H9 (cell line): ENCODE measurements around the gene TFF1. TPM values are rescaled to one million over a fixed set of nuclear protein-coding genes. Genes with fewer than 3 reads are reported as not detected.

Experiments
- DNase-seq: peaks from one replicate; pipeline ENCODE4 v3.0.0-alpha.2; 2017
- H2AFZ ChIP-seq: one replicate; pipeline ENCODE4 v1.6.1; 2013; ENCODE audit warnings: mild to moderate bottlenecking, low read length, control low read depth, moderate library complexity
- H2AK5ac ChIP-seq: 2 replicates; pipeline ENCODE4 v1.6.1; 2013; ENCODE audit warnings: low read length, control low read depth, mixed read lengths; ENCODE audit not compliant: insufficient read length
- H2BK120ac ChIP-seq: one replicate; pipeline ENCODE4 v1.6.1; 2013; ENCODE audit warnings: low read depth, mild to moderate bottlenecking, low read length, control low read depth, inconsistent platforms; ENCODE audit not compliant: poor library complexity, severe bottlenecking
- H2BK12ac ChIP-seq: 2 replicates; pipeline ENCODE4 v1.6.1; 2013; ENCODE audit warnings: low read length, control low read depth, mixed read lengths, low read depth; ENCODE audit not compliant: insufficient read length
- H2BK15ac ChIP-seq: 2 replicates; pipeline ENCODE4 v1.6.1; 2013; ENCODE audit warnings: low read depth, low read length, control low read depth
- H2BK20ac ChIP-seq: one replicate; pipeline ENCODE4 v1.6.1; 2013; ENCODE audit warnings: low read depth, mild to moderate bottlenecking, low read length, control low read depth, inconsistent platforms; ENCODE audit not compliant: poor library complexity, severe bottlenecking
- H2BK5ac ChIP-seq: 2 replicates; pipeline ENCODE4 v1.6.1; 2013; ENCODE audit warnings: low read length, control low read depth, mixed read lengths; ENCODE audit not compliant: insufficient read length
- H3K14ac ChIP-seq: 2 replicates; pipeline ENCODE4 v1.6.1; 2013; ENCODE audit warnings: low read length, control low read depth; ENCODE audit not compliant: insufficient read depth
- H3K18ac ChIP-seq: 2 replicates; pipeline ENCODE4 v1.6.1; 2013; ENCODE audit warnings: low read depth, mild to moderate bottlenecking, mixed read lengths, low read length, control low read depth; ENCODE audit not compliant: insufficient read length
- H3K23ac ChIP-seq: 2 replicates; pipeline ENCODE4 v1.6.1; 2013; ENCODE audit warnings: low read length, control low read depth, mixed read lengths, low read depth; ENCODE audit not compliant: insufficient read length
- H3K23me2 ChIP-seq: 2 replicates; pipeline ENCODE4 v1.6.1; 2013; ENCODE audit warnings: low read depth, mild to moderate bottlenecking, mixed read lengths, low read length, control low read depth; ENCODE audit not compliant: insufficient read length, poor library complexity, severe bottlenecking
- H3K27ac ChIP-seq: 2 replicates; pipeline ENCODE4 v1.5.1; 2013; ENCODE audit warnings: low read length, control low read depth, mixed read lengths, low read depth; ENCODE audit not compliant: insufficient read length
- H3K27me3 ChIP-seq: 2 replicates; pipeline ENCODE4 v1.6.1; 2013; ENCODE audit warnings: low read length, control low read depth, inconsistent platforms; ENCODE audit not compliant: insufficient read depth
- H3K4ac ChIP-seq: 2 replicates; pipeline ENCODE4 v1.6.1; 2013; ENCODE audit warnings: low read depth, mild to moderate bottlenecking, control low read depth, inconsistent platforms, low read length, moderate library complexity
- H3K4me1 ChIP-seq: 2 replicates; pipeline ENCODE4 v1.6.1; 2013; ENCODE audit warnings: low read length, control low read depth, inconsistent platforms; ENCODE audit not compliant: insufficient read depth
- H3K4me2 ChIP-seq: 2 replicates; pipeline ENCODE4 v1.6.1; 2013; ENCODE audit warnings: low read length, control low read depth, mixed read lengths; ENCODE audit not compliant: insufficient read length, insufficient read depth
- H3K56ac ChIP-seq: 2 replicates; pipeline ENCODE4 v1.6.1; 2013; ENCODE audit warnings: low read depth, mild to moderate bottlenecking, mixed read lengths, low read length, control low read depth; ENCODE audit not compliant: insufficient read length
- H3K79me1 ChIP-seq: 2 replicates; pipeline ENCODE4 v1.6.1; 2013; ENCODE audit warnings: low read depth, mild to moderate bottlenecking, moderate library complexity, low read length, control low read depth, inconsistent platforms; ENCODE audit not compliant: insufficient read depth, poor library complexity, severe bottlenecking
- H3K79me2 ChIP-seq: 2 replicates; pipeline ENCODE4 v1.6.1; 2013; ENCODE audit warnings: low read length, control low read depth, inconsistent platforms; ENCODE audit not compliant: insufficient read depth
- H3K9ac ChIP-seq: 2 replicates; pipeline ENCODE4 v1.6.1; 2013; ENCODE audit warnings: low read length, control low read depth, mixed read lengths; ENCODE audit not compliant: insufficient read length; ENCODE audit errors: extremely low read depth
- H3K9me3 ChIP-seq: one replicate; pipeline ENCODE4 v1.6.1; 2013; ENCODE audit warnings: low read depth, low read length, inconsistent platforms; ENCODE audit not compliant: control insufficient read depth
- H3T11ph ChIP-seq: one replicate; pipeline ENCODE4 v1.6.1; 2013; ENCODE audit warnings: mild to moderate bottlenecking, low read length, control low read depth, inconsistent platforms
- H4K20me1 ChIP-seq: one replicate; pipeline ENCODE4 v1.6.1; 2013; ENCODE audit not compliant: control insufficient read depth, insufficient read length, insufficient read depth
- H4K5ac ChIP-seq: 2 replicates; pipeline ENCODE4 v1.6.1; 2013; ENCODE audit warnings: low read depth, mild to moderate bottlenecking, mixed read lengths, low read length, control low read depth; ENCODE audit not compliant: insufficient read length
- H4K8ac ChIP-seq: replicated peaks from 2 replicates; pipeline ENCODE4 v1.6.1; 2013; ENCODE audit warnings: low read length, control low read depth, mixed read lengths, low read depth; ENCODE audit not compliant: insufficient read length
- H4K91ac ChIP-seq: 2 replicates; pipeline ENCODE4 v1.6.1; 2013; ENCODE audit warnings: low read depth, mild to moderate bottlenecking, moderate library complexity, mixed read lengths, low read length, control low read depth; ENCODE audit not compliant: insufficient read length
- H3K27ac Mint-ChIP-seq, 3 experiments: 2 replicates in 2 of 3; 3 replicates in 1 of 3; pipeline ENCODE4 v1.8.0; 2020 to 2021; ENCODE audit warnings: mixed read lengths in 3 of 3, mild to moderate bottlenecking in 1 of 3, moderate library complexity in 1 of 3
- H3K27me3 Mint-ChIP-seq: 2 replicates; pipeline ENCODE4 v1.8.0; 2021; ENCODE audit warnings: low read depth, mild to moderate bottlenecking, moderate library complexity, mixed read lengths
- H3K36me3 Mint-ChIP-seq, 3 experiments: 2 replicates in 2 of 3; 3 replicates in 1 of 3; pipeline ENCODE4 v1.8.0; 2020 to 2021; ENCODE audit warnings: low read depth in 3 of 3, mixed read lengths in 3 of 3; ENCODE audit not compliant: insufficient read depth in 1 of 3
- H3K4me1 Mint-ChIP-seq, 2 experiments: 2 replicates each; pipeline ENCODE4 v1.8.0; 2020; ENCODE audit warnings: mixed read lengths in 2 of 2
- H3K4me3 Mint-ChIP-seq, 2 experiments: 2 replicates in 1 of 2; 3 replicates in 1 of 2; pipeline ENCODE4 v1.8.0; 2020 to 2021; ENCODE audit warnings: mild to moderate bottlenecking in 2 of 2, mixed read lengths in 2 of 2, moderate library complexity in 1 of 2
- H3K9me3 Mint-ChIP-seq, 2 experiments: 2 replicates in 1 of 2; 3 replicates in 1 of 2; pipeline ENCODE4 v1.8.0; 2020; ENCODE audit warnings: mild to moderate bottlenecking in 2 of 2, mixed read lengths in 2 of 2, moderate library complexity in 1 of 2
- CTCF ChIP-seq: fragments of 200-600 bp; sonication (generic); conservative IDR thresholded peaks from 3 replicates; pipeline ENCODE4 v1.8.0; 2021; ENCODE audit warnings: antibody characterized with exemption, mild to moderate bottlenecking
- WGBS: extraction: QIAGEN DNeasy Blood & Tissue Kit; methylation state at CpG from one replicate; pipeline ENCODE4 v1.1.7; 2013; ENCODE audit warnings: missing lambda C conversion rate, low lambda C conversion rate, mixed read lengths; ENCODE audit not compliant: insufficient read length; ENCODE audit errors: extremely low coverage; 5-methylcytosine and 5-hydroxymethylcytosine counted together
- total RNA-seq: library from RNA; stranded (reverse); gene quantifications from 2 replicates; pipeline ENCODE4 v1.2.1, GENCODE V29; 2021

Gene TFF1
- total RNA-seq, 1 experiment from 2014 or later = not detected

- Histone ChIP-seq H2AK5ac (no peak overlapping the region), H4K5ac (no peak overlapping the region), H3T11ph (no peak overlapping the region), H2BK120ac (no peak overlapping the region), H3K79me2 (no peaks in the 10 kb centered on the region), H2BK15ac (no peak overlapping the region), H3K18ac (no peak overlapping the region), H2BK5ac (no peak overlapping the region), H4K20me1 (no peaks in the 10 kb centered on the region), H4K8ac (no peak overlapping the region), H3K23ac (no peak overlapping the region), H3K4me2 (no peak overlapping the region), H3K56ac (no peak overlapping the region), H3K9ac (no peak overlapping the region), H2BK20ac (no peak overlapping the region), H2BK12ac (no peak overlapping the region), H3K79me1 (no peaks in the 10 kb centered on the region), H3K27me3 (no peaks in the 10 kb centered on the region), H4K91ac (no peak overlapping the region), H2AFZ (no peak overlapping the region), H3K4ac (no peak overlapping the region), H3K14ac (no peak overlapping the region), H3K27ac (no peak overlapping the region), H3K23me2 (no peaks in the 10 kb centered on the region), H3K9me3 (no peaks in the 10 kb centered on the region), H3K4me1 (no peaks in the 10 kb centered on the region)
- DNase-seq = no peak
- Mint-ChIP-seq H3K4me1 (peaks cover 5 to 6% of the 10 kb centered on the region in 2 experiments; a peak in 2 of 4 replicates), H3K9me3 (peaks cover 9 to 18% of the 10 kb centered on the region in 2 experiments), H3K36me3 (peaks cover 3 to 5% (median 4%) of the 10 kb centered on the region in 3 experiments; a peak in 6 of 7 replicates), H3K4me3 (no peak overlapping the region), H3K27me3 (peaks cover 2% of the 10 kb centered on the region), H3K27ac (no peak overlapping the region)
- no CpG with 5 or more reads among the region's 6 CpGs for WGBS
- TF ChIP-seq CTCF = no peak
Observed at GRCh38 chr21:42356650-42357049, 9.7 kb downstream of the TFF1 start.
